Transverse colon (tissue), 4 donors: ENCODE results near the gene CDK5R2.

Experiments
- EP300 ChIP-seq: sonication (generic); formaldehyde crosslinking; IDR thresholded peaks from one replicate; pipeline ENCODE4 v1.6.1; 2017; ENCODE audit warnings: antibody characterized with exemption, low read depth
- POLR2A ChIP-seq: fragments of 450-650 bp; IDR thresholded peaks from one replicate; pipeline ENCODE4 v1.6.1; 2016; ENCODE audit warnings: antibody characterized with exemption, mild to moderate bottlenecking, moderate library complexity
- POLR2AphosphoS5 ChIP-seq, 3 donors: sonication (generic); formaldehyde crosslinking; IDR thresholded peaks; one replicate each; pipeline ENCODE4 v1.6.1; 2016; ENCODE audit warnings: antibody characterized with exemption in 3 of 3
- TF ChIP-seq, protein P1 (sequence below), 5 experiments: fragments of 200-600 bp in 3 of 5; fragments of 450-650 bp in 2 of 5; sonication (generic) in 3 of 5; IDR thresholded peaks; 1 replicate in 2 of 5; 2 replicates in 3 of 5; pipeline ENCODE4 v1.5.1; 2016 to 2017; ENCODE audit warnings: antibody characterized with exemption in 5 of 5, inconsistent platforms in 3 of 5, mild to moderate bottlenecking in 2 of 5, moderate library complexity in 1 of 5

DNA sequence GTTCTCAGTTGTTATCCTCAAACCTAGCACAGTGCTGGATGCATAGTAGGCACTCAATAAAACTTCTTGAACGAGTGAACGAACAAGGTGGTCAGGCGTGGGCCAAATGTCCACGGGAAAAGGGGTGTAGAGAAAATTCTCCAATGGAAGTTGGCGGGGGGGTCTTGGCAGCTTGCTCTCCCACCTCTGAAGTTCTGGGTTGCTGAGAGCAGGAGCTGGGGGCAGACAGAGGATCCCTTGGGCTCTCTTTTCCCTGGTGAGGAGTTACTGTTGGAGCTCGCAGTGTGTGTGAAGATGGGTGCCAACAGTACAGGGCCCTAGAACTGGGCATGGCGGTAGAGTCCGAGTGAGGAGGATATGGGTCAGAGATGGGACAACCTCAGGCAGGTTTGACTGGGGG is 36.1 kb downstream of the CDK5R2 start:
- TF ChIP-seq, protein P1, sequence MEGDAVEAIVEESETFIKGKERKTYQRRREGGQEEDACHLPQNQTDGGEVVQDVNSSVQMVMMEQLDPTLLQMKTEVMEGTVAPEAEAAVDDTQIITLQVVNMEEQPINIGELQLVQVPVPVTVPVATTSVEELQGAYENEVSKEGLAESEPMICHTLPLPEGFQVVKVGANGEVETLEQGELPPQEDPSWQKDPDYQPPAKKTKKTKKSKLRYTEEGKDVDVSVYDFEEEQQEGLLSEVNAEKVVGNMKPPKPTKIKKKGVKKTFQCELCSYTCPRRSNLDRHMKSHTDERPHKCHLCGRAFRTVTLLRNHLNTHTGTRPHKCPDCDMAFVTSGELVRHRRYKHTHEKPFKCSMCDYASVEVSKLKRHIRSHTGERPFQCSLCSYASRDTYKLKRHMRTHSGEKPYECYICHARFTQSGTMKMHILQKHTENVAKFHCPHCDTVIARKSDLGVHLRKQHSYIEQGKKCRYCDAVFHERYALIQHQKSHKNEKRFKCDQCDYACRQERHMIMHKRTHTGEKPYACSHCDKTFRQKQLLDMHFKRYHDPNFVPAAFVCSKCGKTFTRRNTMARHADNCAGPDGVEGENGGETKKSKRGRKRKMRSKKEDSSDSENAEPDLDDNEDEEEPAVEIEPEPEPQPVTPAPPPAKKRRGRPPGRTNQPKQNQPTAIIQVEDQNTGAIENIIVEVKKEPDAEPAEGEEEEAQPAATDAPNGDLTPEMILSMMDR (IDR thresholded peaks at IDR 0.05), result no peak
- no peak for TF ChIP-seq POLR2A
- no peak for TF ChIP-seq POLR2AphosphoS5 (IDR thresholded peaks at IDR 0.05)
- no peak for TF ChIP-seq EP300
